ENCODE data around the gene ARHGAP1.

- no peak for TF ChIP-seq CTCF (IDR thresholded peaks at IDR 0.05)
- TF ChIP-seq ZFX (IDR thresholded peaks at IDR 0.05; ENCODE audit: borderline replicate concordance) = no peak
These were observed 22.9 kb upstream of the ARHGAP1 start for GRCh38 chr11:46723359-46723680.
